ENCODE data around the gene GNB1.

GRCh38 chr1:1867164-1867563 lies 23.7 kb downstream of the GNB1 start:
- TF ChIP-seq TAF1 (IDR thresholded peaks at IDR 0.05; ENCODE audit: borderline replicate concordance, low read depth, low read length) = no peak
- TF ChIP-seq CREB1 (IDR thresholded peaks at IDR 0.05; ENCODE audit: low read depth) = no peak
- TF ChIP-seq POLR2A (IDR thresholded peaks at IDR 0.05; ENCODE audit: low read depth, low read length) = no peak
- TF ChIP-seq ZNF24 (IDR thresholded peaks at IDR 0.05) = no peak
- no peak for TF ChIP-seq CBX5 (IDR thresholded peaks at IDR 0.05; ENCODE audit: low read depth)
- TF ChIP-seq EZH2 (IDR thresholded peaks at IDR 0.05; ENCODE audit: borderline replicate concordance, control insufficient read depth, low read depth, low read length) = no peak
- TF ChIP-seq CHD2 (IDR thresholded peaks at IDR 0.05; ENCODE audit: borderline replicate concordance, low read depth, low read length) = no peak
- TF ChIP-seq POLR2AphosphoS5 (IDR thresholded peaks at IDR 0.05; ENCODE audit: low read length) = no peak
- TF ChIP-seq BACH1 (IDR thresholded peaks at IDR 0.05; ENCODE audit: borderline replicate concordance) = no peak
- TF ChIP-seq CTCF (IDR thresholded peaks at IDR 0.05 in 2 of 3, conservative IDR thresholded peaks at IDR 0.05 in 1 of 3; ENCODE audit: control insufficient read depth in 2 of 3, extremely low read depth in 1 of 3, insufficient read depth in 1 of 3, low read depth in 3 of 3, low read length in 3 of 3) = no peak
- no peak for TF ChIP-seq E4F1 (IDR thresholded peaks at IDR 0.05; ENCODE audit: borderline replicate concordance, partially characterized antibody)
- no peak for TF ChIP-seq POLR2AphosphoS2 (IDR thresholded peaks at IDR 0.05; ENCODE audit: low read depth, low read length)
- TF ChIP-seq SRF (IDR thresholded peaks at IDR 0.05; ENCODE audit: low read depth in 2 of 2, low read length in 2 of 2) = no peak

All from GM12878 (cell line).